Mucosa of descending colon (tissue), 3 donors: Measurements from ENCODE around the gene MYRIP. TPM values are rescaled to one million over a fixed set of nuclear protein-coding genes. Genes with fewer than 3 reads are reported as not detected.

ENCODE experiments used
- ATAC-seq: fragments of 200-7000 bp; cut with Tn5 transposase; one replicate; pipeline ENCODE4 v1.9.1; 2020; ENCODE audit warnings: mild to moderate bottlenecking, moderate library complexity
- DNase-seq, 3 donors: peaks; one replicate each; pipeline ENCODE4 v3.0.0-alpha.2; 2020
- H3K36me3 ChIP-seq: fragments of 200-600 bp; one replicate; pipeline ENCODE4 v1.8.0; 2021; ENCODE audit warnings: low read depth, mild to moderate bottlenecking
- H3K4me1 ChIP-seq: fragments of 200-600 bp; one replicate; pipeline ENCODE4 v1.8.0; 2021; ENCODE audit warnings: low read depth, mild to moderate bottlenecking
- H3K4me3 ChIP-seq: fragments of 200-600 bp; one replicate; pipeline ENCODE4 v1.8.0; 2021; ENCODE audit warnings: mild to moderate bottlenecking
- H3K9me3 ChIP-seq: fragments of 200-600 bp; one replicate; pipeline ENCODE4 v1.8.0; 2021; ENCODE audit warnings: mild to moderate bottlenecking
- CTCF ChIP-seq: fragments of 200-600 bp; IDR thresholded peaks from one replicate; pipeline ENCODE4 v1.8.0; 2022; ENCODE audit warnings: antibody characterized with exemption, mild to moderate bottlenecking
- intact Hi-C, 2 donors: fragments of 100-400 bp; cut with DNase I in 1 of 2; cut with micrococcal nuclease in 1 of 2; formaldehyde crosslinking; loops; one replicate each; pipeline versions ENCODE4 v1.11.0 to v1.11.1; 2022; cut with DNase I, micrococcal nuclease
- total RNA-seq, 3 donors: library from RNA; stranded (reverse); fragmentation: NEBNext Ultra II Directional in 2 of 3; extraction: Animal tissue kit (Norgen Biotek cat#: 25700) in 2 of 3; gene quantifications; one replicate each; pipeline versions ENCODE4 v1.2.1 to v1.2.4, GENCODE V29; 2021 to 2023
- donor health status: DM: no; HTN: no; CAD: no; lungs with moderate emphysema.
- donor health status: DM: no; HTN: no; CAD: no.
- donor health status: DM: no; HTN: yes; CAD: no.

The MYRIP gene
- total RNA-seq, 3 donors from 2014 or later: 7.2 to 11.2 (median 9.9) TPM

DNA sequence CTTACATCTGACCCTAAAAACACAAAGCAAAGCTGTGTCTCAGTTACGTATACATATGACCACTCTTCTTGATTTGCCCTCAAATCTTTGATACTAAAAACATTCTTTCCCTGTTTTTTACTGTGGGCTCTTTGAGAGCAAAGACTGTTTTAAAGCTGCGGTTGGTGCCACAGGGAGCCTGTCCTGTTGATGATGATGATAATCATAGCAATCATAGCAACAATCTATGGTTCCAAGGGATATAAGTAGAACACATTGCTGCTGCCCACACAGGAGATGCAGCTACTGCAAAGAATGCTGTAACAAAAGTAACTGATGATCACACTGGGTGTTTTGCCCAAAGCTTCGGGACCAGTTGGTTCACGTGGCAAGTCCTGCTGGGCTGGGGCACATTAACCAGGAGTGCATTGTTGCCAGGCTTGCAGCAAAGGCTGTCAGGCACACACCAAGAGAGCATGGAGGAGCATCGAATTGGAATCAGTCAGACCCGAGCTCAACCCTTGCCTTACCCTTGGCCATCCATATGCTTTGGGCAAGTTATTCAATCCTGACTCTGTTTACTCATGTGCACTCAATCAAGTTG lies 368.7 kb downstream of the MYRIP start:
- ATAC-seq: no peak
- H3K36me3 ChIP-seq: no peaks in the 10 kb centered on the region
- no peak for TF ChIP-seq CTCF
- no peaks in the 10 kb centered on the region for H3K9me3 ChIP-seq
- no peak overlapping the region for H3K4me3 ChIP-seq
- no peak for DNase-seq
- H3K4me1 ChIP-seq: no peaks in the 10 kb centered on the region
- intact Hi-C loops: no loop called here

DNA sequence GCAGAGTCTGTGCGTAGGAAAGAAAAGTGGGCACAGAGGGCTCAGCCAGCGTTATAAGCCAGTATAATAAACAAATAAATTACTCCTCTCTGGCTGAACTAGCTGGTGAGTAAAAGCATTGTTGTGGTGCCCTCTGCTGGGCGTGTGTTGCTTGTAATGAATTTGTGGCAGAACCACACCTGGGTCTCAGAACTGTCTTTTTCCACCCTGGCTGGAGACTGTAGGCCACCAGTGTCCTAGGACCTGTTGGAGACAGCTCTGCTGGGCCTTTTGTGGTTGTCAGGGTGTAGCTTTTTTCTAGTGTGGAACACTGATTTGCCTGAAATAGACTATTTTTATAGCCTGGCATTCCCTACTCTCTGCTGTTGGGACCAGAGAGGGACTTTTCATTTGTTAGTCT lies 369.6 kb downstream of the MYRIP start:
- ATAC-seq: peak; percentile 72
- intact Hi-C loops: no loop called here

DNA sequence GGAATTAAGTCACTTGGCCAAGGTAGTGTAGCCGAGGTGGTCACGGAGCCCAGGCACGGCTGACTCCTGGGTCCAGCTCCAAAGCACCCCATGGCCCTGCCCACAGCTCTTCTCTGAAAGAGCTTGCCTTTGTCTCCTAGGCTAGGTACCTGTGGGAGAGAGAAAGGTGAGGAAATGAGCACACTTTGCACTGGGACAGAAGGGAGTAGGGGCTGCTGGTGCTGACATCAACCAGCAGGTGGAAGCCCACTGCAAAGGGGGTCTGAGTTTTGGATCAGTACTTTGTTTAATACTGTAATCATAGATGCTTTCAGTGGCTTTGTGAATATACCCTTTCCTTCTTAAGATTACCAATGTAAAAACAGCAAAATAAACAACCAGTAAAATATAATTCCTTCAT lies 371.8 kb downstream of the MYRIP start:
- ATAC-seq (no peak), DNase-seq (no peak)
- TF ChIP-seq CTCF: no peak
- Histone ChIP-seq H3K36me3 (no peaks in the 10 kb centered on the region), H3K4me1 (no peaks in the 10 kb centered on the region), H3K4me3 (no peak overlapping the region), H3K9me3 (no peaks in the 10 kb centered on the region)
- intact Hi-C loops: loop anchor here in 1 of 2 donors (10.0 kb wide), 1 partner anchor 476 kb away; no protein-coding TSS in a partner anchor

More for the DNA sequence above, 369.6 kb downstream of the MYRIP start:
- Histone ChIP-seq H3K4me3 (no peak overlapping the region), H3K4me1 (no peaks in the 10 kb centered on the region), H3K36me3 (no peaks in the 10 kb centered on the region), H3K9me3 (no peaks in the 10 kb centered on the region)
- DNase-seq: peak in 2 of 3 donors; percentile 79 to 95
- no peak for TF ChIP-seq CTCF

DNA sequence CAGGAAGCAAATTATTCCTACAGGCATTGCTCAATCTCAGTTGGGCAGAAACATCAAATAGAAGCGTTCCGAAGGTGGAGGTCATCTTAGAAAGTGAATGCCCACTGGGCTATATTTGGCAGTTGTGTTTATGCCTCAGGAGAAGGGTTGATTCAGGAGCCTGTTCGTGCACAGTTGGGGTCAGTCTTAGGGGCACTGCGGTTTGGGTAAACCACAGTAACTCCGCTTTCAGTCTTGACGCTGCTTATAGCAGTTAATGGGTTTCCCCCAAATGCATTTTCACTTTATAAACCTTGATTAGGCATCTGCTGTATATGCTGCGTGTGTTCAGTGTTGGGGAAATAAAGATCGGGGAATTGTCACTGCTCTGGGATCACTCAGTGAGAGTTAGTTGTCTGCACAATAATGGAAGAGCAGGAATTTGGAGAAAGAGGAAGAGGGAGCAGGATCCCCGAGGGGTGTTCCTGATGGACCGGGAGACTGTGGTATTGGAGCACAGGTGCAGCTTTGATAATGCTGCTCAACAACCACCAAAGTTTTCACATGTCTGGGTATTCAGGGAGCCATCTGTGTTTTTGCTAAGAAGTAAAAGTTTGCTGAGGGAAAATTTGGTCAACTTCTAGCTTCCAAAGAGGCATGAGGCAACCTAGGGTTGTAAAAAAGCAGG lies 375.8 kb downstream of the MYRIP start:
- no peaks in the 10 kb centered on the region for H3K4me1 ChIP-seq
- no peak for TF ChIP-seq CTCF
- no peaks in the 10 kb centered on the region for H3K9me3 ChIP-seq
- DNase-seq (no peak), ATAC-seq (no peak)
- no peak overlapping the region for H3K4me3 ChIP-seq
- intact Hi-C loops: loop anchor here in 1 of 2 donors (10.0 kb wide), 1 partner anchor 480 kb away; no protein-coding TSS in a partner anchor
- no peaks in the 10 kb centered on the region for H3K36me3 ChIP-seq

DNA sequence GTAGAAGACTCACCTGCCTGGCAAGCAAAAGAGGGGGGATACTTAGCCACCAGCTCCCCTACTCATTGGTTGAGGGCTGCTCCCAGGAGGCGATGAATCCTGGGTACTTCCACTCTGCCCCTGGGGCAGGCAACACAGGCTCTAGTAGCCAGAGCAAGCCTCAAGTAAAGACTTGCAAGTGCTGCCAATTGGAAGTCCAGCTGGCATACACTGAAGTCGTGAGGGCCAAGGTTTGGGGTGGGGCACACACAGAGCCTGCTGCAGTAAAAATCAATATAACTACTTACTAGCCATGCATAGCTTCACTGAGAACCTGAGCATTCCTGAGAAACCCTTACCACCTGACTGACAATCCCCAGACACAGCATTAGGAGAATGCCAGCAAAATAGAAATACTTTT lies 377.1 kb downstream of the MYRIP start:
- peak in 2 of 3 donors; percentile 26 to 32 for DNase-seq

More for the DNA sequence above, 377.1 kb downstream of the MYRIP start:
- no peak for TF ChIP-seq CTCF
- ATAC-seq: no peak
- Histone ChIP-seq H3K4me1 (no peaks in the 10 kb centered on the region), H3K9me3 (no peaks in the 10 kb centered on the region), H3K4me3 (no peak overlapping the region), H3K36me3 (no peaks in the 10 kb centered on the region)
- intact Hi-C loops: loop anchor here in 1 of 2 donors (10.0 kb wide), 1 partner anchor 482 kb away; no protein-coding TSS in a partner anchor
